A172 (cell line): ENCODE results near the gene B3GNT7. TPM values are rescaled to one million over a fixed set of nuclear protein-coding genes. Genes with fewer than 3 reads are reported as not detected.
A peak's percentile ranks its signal among the peaks of the same experiment; 100 is the strongest.
"Not testable (repeated sequence)": the region's sequence is repeated elsewhere in the genome, so short reads cannot be mapped to it uniquely, and the experiment has no call there.

Source experiments
- DNase-seq: peaks from one replicate; pipeline ENCODE4 v3.0.0-alpha.2; 2015; ENCODE audit warnings: low spot score
- total RNA-seq: library from RNA; depleted of rRNA; stranded (reverse); fragments of >200 nt; shearing (Covaris generic); gene quantifications from 2 replicates; pipeline ENCODE4 v1.2.3, GENCODE V29; 2014

Gene B3GNT7
- total RNA-seq, 1 experiment from 2014 or later, result not detected

GRCh38 chr2:231364961-231365810 lies 30.3 kb upstream of the B3GNT7 start:
- peak; percentile 82 for DNase-seq

GRCh38 chr2:231367178-231367577 lies 28.3 kb upstream of the B3GNT7 start:
- no peak for DNase-seq

- no peak for DNase-seq
Measured at GRCh38 chr2:231369580-231370428, 25.7 kb upstream of the B3GNT7 start.

- no peak for DNase-seq
Measured at GRCh38 chr2:231370429-231370748, 25.1 kb upstream of the B3GNT7 start.

DNA sequence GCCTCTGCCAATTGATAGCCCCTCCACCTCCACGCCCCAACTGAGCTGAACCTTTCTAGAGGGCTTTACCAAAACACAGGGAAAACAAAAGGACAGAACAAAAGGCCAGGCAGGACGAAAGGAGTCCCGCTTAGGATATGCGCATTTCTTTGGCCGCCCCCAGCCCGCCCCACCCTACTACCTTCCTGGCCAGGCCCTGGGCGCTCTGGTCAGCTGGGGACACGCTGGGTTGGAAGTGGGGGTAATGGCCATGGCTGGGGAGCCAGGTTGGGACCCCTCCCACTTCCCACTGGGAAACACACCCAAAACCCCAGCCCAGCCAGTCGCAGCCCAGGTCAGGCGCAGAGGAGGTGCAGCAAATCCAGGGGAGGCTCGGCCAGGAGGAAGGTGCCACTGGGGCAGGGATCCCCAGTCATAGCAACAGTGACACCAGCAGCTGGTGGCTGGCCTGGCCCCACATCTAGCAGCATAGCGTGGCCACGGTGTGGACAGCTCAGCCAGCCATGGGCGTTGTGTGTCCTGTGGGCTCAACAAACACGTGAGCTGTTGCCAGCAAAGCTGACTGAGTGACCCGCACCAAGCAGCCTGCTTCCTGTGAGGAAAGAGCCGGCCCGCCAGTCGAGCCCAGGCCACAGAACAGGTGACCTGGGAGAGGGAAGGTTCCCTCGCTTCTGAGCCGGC lies 24.6 kb upstream of the B3GNT7 start:
- no peak for DNase-seq

DNA sequence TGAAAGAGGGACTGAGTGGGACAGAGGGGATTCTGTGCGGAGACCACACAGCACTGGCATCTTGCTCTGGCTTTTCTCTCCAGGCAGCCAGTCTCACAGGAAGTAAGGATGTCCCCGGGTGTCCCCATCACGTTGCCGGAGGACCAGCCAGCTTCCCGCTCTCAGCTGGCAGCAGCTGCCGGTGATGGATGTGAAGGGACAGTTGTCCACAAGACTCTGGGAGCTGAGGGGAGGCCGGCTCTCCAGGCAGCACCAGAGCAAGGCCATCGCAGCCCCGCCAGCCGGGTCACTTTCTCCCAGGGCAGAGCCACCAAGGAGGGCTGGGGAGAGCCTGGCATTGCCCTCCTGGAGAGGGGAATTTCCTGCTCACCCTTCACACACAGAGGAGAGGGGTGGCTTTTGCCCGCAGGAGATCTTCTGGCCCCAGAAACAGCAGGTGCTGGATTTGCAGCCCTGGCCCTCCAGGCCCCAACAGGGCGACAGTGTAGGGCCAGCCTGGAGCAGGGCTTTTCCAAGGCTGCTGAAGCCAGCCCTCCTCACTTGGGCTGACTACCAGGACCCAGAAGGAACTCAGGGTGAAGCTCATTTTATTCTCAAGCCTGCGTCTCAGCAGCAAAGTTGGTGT lies 24.0 kb upstream of the B3GNT7 start:
- DNase-seq, result no peak

- DNase-seq, result no peak
Measured at GRCh38 chr2:231372326-231372725, 23.2 kb upstream of the B3GNT7 start.

DNA sequence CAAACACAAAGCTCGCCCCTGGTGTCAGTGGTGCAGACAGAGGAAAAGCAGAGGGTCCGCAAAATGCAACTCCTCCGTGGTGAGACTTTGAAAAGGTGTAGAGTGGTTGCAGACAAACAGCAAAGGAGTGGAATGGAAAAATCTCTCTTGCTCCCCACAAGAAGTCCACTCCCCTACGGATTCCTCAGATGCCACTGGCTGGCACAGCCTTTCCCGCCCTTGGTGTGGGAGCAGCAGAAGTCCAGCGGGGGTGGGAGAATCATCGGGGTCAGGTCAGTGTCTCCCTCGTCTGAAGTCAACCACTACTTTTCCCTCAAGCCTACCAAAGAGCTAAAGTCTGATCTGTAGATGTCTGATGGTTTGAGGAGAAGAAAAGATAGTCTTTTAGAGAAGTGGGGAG lies 22.3 kb upstream of the B3GNT7 start:
- peak; percentile 45 for DNase-seq

DNA sequence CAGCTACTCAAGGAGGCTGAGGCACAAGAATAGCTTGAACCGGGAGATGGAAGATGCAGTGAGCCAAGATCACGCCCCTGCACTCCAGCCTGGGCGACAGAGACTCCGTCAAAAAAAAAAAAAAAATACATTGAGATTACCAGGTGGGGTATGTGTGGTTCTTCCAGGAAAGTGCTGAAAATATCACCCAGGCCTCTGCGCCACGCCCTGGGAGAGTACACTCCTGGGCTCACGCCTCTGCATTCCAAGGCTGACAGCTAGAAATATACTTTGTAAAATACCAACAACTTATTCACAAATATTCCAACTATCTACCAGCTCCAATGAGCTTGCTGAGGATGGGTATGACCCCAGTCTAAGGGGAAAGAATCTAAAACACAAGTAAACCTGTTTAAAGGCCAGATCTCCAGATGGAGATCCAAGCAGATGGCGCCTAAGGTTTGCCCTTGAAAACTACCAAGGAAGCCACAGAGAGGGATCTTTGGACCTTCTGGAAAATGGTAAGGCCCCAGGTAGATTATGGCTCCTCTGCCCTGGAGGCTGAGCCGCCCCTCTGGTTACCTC lies 21.6 kb upstream of the B3GNT7 start:
- DNase-seq, result peak; percentile 46

- DNase-seq, result no peak
Measured at GRCh38 chr2:231374771-231375170, 20.7 kb upstream of the B3GNT7 start.

DNA sequence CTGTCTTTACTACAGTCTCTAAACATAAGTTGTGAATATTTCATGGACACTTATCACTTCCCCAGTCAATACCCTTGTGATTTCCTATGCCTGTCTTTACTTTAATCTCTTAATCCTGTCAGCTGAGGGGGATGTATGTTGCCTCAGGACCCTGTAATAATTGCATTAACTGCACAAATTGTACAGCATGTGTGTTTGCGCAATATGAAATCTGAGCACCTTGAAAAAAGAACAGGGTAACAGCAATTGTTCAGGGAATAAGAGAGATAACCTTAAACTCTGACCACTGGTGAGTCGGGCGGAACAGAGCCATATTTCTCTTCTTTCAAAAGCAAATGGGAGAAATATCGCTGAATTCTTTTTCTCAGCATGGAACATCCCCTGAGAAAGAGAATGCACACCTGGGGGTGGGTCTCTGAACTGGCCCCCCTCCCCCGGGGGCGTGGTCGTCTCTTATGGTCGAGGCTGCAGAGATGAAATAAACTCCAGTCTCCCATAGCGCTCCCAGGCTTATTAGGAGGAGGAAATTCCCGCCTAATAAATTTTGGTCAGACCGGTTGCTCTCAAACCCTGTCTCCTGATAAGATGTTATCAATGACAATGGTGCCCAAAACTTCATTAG lies 19.4 kb upstream of the B3GNT7 start:
- DNase-seq, result not testable (repeated sequence)

DNA sequence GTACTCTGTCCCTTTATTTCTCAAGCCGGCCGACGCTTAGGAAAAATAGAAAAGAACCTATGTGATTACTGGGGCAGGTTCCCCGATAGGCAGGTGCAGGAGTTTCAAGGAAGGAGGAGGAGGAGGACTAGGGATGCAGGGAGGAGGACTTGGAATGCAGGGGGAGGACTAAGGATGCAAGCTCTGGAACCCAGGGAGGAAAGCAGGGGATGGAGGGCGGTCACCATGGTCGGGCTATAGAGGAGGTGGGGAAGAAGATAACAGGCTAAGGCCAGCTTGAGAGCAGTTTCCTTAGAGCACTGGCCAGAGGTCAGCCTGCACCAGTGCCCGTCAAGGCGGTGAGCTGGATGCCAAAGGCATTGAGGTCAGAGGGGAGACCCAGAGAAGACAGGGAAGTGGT lies 18.7 kb upstream of the B3GNT7 start:
- no peak for DNase-seq

DNA sequence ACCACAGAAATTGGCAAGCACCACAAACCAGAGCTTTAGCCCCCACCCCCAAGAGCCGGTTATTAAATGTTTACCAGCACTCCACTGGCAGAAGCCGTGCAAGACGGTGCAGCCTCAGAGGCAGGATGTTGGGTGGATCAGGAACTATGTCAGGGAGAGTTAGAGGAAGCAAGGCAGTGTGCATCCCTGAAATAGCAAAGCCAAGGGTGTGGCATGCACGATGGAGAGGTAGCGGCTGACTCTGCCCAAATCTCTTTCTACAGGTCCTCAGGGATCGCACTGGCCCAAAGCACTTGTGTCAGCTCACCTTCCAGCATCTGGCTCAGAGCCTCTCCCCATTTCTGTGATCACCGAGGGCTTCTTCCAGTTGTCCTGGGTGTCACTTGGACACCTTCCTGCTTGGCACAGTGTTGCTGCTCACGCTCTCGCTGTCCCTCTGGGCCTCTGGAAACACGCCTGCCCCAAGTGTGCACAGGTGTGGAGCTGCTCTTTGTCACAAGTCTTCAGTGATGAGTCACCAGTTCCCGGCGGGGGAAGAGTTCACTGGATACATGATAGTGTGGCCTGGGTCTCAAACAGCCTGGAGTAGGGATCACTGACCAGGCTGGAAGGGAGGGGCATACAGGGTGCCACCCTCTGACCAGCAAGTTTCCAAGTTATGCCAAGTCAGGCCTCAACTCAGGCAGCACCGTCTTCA lies 17.3 kb upstream of the B3GNT7 start:
- no peak for DNase-seq

GRCh38 chr2:231379266-231380215 lies 16.0 kb upstream of the B3GNT7 start:
- DNase-seq, result no peak

- no peak for DNase-seq
Measured at GRCh38 chr2:231380307-231380706, 15.2 kb upstream of the B3GNT7 start.

DNA sequence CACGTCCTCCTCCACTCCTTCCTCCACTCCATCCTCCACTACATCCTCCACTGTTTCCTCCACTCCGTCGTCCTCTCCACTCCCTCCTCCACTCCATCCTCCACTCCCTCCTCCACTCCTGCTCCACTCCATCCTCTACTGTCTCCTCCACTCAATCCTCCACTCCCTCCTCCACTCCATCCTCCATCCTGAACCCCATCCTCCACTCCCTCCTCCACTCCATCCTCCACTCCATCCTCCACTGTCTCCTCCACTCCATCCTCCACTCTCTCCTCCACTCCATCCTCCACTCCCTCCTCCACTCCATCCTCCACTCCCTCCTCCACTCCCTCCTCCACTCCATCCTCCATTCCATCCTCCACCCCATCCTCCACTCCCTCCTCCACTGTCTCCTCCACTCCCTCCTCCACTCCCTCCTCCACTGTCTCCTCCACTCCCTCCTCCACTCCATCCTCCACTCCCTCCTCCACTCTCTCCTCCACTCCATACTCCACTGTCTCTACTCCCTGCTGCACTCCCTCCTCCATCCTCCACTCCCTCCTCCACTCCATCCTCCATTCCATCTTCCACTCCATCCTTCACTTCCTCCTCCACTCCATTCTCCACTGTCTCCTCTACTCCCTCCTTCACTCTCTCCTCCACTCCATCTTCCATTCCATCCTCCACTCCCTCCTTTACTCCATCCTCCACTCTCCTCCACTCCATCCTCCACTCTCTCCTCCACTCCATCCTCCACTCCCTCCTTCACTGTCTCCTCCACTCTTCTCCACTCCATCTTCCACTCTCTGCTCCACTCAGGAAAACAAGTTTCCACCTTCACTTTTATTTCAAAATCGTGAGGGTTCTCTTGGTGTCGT lies 14.3 kb upstream of the B3GNT7 start:
- DNase-seq, result no peak

GRCh38 chr2:231382116-231382515 lies 13.4 kb upstream of the B3GNT7 start:
- DNase-seq, result no peak

GRCh38 chr2:231383416-231384108 lies 11.9 kb upstream of the B3GNT7 start:
- no peak for DNase-seq
